HG02623 (cell line): Measurements from ENCODE around the gene CRKL.

Experiments
- ATAC-seq: cut with Tn5 transposase; IDR thresholded peaks from one replicate; pipeline ENCODE4 v1.9.1; 2021; ENCODE audit warnings: moderate library complexity; ENCODE audit not compliant: unreplicated experiment

The CRKL gene

DNA sequence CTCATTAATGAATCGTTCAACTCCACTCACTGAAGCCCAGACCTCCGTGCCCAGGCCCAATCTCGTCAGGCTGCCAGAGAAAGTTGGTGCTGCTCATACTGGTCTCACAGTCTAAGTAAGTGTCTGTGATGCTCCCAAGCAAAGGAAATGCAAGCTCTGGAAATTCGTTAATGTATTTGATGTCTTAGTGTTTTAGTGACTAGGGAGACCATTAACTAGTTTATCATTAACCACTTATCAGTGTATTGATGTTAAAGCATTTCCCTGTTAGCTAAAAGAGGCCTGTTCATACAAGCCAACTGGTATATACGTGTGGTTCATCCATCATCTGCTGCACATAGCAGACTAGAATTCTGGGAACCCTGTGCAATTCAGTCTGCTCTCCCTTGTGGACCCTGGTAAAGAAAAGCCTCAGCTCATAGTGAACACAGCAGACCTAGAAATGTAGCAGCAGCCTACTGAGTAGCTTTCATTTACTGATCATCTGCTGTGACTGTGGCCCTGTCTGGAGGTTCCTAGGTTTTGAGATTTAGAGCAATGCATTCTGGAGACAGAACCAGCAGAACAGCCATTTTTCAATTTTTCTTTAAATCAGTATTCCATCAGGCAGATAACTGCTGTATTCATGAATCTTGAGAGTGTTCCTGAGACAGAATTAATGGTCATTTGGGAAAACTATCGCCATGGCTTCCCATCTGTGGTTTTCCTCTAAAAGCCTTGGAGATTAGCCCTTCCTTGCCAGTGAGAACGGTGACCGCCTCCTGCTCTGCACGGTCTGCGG lies 34.1 kb downstream of the CRKL start:
- ATAC-seq = no peak

DNA sequence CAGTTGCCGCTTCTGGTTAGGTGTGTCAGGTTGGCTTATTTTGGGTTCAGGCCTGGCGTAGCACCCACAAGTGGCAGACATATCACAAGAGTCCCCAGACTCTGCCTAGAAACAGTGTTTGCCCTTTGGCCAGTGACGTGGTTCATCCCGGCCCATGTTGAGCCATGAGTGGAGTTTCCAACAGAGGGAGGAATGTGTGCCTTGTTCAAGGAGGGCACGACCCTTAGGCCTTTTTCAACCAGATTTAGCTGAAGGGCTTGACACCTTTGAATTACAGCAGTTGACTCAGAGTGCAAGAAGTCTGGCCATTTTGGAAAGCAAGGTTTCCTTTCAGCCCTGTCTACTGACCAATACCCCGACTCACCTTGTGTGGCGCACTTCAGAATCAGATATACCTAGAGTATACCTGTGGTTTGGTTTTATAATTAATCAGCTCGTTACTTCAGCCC lies 34.7 kb downstream of the CRKL start:
- ATAC-seq = no peak

DNA sequence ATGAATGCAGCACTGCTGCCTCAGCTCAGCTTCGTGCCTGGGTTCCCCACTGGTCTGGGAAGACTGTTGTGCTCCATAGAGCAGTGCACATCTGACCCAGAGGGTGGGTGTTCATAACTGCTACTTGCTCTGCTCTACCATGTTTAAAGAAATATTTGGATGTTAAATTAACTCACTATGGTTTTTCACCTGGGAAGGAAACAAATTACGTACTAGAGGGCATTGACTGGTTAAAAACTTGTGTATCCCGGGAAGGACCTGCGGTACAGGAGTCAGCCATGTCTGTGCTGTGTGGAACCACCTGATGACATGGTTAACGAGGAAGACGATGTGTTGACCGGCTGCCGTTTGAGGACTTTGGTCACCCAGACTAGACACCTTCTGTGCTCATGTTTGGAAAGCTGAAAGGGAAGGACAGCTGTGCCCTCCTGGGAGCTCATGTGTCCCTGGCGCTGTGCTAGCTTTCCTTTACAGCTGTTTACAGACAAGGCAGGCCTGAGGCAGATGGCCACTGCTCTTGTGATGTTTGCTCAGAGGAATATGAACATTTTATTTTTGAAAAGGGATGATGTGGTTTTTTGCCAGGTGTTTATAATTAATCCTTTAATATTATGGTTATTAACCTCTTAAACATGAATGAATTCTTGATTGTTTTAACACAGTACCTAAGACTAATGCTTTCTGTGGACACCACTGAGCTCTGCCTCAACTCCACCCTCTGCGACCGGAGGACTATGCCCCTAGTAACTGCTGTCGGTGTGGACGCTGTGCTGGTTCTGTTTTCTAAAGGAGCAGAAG lies 35.5 kb downstream of the CRKL start:
- no peak for ATAC-seq

DNA sequence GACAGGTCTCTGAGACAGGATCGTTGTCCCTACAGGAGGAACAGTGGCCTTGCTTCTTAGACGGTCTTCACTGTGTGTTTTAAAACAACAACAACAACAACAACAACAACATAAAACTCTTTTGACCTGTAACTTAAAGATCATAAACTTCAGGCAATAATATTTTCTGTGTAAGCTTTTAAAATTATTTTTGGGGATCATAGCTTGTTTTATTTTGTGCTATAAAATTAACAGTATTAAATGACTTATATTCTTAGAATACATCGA lies 36.1 kb downstream of the CRKL start:
- no peak for ATAC-seq

DNA sequence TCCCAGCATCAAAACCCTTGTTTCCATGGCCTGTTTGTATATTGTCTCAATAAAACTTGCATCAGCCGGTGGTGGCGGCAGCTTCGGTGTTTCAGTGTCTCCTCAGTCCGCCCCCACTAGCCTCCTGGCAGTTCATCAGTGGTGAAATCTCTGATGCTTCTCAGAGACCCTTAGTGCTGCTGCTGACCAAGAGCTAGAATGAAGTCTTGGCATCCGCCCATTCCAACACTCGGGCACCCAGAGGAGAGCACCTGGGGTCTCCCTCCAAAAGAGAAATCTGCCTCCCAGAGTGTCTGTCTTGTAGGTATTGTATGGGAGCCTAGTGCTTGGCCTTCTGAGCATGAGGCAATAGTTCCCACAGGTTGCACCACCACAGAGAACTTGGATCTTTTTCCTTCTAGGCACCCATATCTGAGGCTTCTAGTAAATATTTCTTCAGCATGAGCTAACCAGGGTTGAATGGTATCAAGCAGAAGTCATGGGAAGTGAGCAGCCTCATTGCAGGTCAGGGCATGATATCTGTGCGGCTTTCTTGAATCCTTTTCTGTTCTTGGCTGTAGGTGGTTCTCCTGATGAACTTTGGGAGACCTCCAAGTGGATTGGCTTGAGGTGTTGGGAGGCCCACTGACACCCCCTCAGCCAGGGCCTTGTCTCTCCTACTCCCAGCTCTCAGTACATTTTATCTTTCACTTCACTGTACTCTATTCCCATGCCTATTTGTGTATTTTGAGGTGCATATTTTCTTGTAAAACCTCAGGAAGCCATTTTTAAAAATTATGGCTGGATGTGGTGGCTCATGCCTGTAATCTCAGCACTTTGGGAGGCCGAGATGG lies 36.7 kb downstream of the CRKL start:
- ATAC-seq = no peak

DNA sequence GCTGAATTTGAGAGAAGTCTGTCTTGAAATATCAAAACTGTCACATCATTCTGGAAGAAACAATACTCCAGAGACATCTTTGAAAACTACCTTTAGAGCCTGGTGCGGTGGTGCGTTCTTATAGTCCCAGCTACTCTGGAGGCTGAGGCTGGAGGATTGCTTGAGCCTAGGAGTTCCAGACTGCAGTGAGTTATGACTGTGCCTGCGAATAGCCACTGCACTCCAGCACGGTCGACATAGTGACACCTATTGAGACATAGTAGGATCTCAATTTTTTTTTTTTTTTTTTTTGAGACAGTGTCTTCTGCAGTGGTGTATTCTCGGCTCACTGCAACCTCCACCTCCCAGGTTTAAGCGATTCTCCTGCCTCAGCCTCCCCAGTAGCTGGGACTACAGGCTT lies 38.3 kb downstream of the CRKL start:
- no peak for ATAC-seq

DNA sequence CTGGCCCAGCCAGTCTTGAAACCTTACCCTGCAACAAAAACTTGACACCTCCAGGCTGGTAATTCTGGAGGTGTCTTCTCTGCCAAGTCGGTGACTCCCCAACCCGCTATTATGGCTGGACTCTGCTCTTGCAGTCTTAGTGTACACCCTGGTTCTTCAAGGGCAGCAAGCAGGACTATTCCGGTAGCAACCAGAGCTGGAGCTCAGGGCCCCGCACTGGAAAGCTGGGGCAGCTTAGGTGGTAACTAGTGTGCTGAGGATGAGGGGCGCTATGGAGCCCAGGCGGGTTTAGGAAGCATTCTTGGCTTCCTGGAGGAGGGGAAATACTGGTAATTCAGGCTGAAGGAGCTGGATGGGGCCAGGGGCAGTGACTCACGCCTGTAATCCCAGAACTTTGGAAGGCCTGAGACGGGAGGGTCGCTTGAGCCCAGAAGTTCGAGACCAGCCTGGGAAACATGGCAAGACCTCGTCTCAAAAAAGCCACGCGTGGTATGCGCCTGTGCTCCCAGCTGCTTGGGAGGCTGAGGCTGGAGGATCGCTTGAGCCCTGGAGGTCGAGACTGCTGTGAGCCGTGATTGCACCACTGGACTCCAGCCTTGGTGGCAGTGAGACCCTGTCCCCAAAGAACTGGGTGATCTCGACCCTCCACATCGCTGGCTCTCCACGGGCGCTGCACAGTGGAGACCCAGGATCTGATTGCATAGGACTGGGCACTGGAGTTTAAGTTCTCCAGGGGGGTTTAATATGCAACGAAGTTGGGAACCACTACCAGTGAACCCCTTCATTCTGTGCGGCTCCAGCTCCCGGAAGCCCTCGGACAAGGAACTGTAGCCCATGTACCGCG lies 39.3 kb downstream of the CRKL start:
- ATAC-seq = no peak

DNA sequence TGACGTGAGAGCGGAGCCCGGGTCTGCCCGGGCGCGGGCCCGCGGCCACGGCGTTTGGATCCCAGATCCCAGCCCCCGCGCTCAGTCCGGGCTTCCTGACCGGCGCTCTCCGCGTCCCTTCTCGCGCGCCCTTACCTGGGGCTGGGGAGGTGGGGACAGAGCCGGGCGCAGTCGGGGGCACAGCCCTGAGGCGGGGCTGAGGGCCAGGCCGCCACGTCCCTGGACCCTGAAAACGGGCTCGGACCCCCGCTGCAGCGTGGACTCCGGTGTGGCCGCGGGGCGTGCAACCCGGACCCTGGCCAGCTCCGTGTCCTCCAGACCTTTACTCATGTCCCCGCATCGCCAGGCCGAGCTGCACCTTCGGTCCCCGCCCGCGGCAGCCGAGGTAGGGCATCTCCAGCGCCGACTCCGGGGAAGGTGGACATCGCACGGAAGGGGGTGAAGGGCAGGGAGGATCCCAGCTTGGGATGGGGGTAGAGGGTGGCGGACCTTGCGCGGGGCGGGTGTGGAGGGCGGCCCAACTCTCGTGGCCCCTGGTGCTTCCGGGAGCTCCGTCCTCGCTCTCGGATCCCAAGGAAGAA lies 40.0 kb downstream of the CRKL start:
- ATAC-seq = no peak

DNA sequence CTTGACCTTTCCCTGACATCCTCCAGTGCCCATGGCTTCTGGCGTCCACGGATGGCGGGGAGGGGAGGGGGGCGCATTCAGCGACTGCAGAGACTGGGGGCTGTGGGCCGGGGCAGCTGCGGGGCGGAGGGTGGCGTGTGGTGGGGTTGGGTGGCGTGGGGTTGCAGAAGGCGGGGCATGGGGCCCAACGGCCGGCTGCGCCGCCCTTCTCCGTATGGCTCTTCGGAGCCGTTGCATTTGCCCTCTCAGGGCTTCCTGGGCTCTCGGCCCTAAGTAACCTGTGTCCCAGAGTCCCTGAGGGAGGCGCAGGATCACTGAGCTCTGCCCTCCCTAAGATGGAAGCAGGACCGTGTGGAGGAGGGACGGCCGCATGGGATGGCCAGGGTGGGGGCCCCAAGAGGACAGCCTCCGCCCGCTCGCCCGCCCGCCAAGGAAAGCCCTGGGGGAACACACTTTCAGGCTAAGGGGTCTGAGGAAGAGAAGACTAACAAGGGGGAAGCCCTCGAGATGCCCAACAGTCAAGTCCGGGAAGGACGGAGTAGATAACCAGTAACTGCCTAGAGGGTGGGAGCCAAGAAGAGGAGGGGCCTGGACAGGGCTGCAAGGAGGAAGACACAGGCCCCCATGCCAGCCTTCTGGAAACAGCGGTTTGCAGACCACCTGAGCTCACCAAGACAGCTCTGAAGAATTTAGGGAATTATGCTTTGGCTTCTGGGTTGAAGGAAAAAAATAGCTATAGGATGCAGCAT lies 40.6 kb downstream of the CRKL start:
- no peak for ATAC-seq

DNA sequence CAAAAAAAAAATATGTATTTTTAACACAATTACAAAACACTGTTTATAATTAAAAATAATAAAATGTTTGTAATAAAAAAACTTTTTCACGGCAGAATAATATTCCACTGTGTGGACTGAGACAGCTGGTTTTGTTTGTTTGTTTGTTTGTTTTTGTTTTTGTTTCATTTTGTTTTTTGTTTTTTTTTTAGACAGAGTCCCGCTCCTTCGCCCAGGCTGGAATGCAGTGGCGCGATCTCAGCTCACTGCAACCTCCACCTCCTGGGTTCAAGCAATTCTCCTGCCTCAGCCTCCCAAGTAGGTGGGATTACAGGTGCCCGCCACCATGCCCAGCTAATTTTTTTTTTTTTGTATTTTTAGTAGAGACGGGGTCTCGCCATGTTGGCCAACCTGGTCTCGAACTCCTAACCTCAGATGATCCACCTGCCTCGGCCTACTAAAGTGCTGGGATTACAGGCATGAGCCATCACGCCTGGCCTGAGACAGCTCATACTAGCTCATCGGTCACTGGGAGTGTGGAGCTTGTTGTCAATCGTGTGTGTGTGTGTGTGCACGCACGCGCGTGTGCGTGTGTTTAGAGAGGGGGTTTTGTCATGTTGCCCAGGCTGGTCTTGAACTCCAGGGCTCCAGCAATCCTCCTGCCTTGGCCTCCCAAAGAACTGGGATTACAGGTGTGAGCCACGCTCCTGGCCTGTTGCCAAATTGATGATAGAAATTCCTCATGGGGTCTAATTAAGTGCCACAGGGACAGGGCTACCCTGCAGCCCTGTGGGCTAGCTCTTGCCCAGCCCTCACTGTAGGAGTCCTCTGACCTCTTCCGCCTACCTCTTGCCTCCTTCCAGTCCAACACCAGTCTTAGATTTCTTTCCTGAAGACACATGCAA lies 42.6 kb downstream of the CRKL start:
- no peak for ATAC-seq

DNA sequence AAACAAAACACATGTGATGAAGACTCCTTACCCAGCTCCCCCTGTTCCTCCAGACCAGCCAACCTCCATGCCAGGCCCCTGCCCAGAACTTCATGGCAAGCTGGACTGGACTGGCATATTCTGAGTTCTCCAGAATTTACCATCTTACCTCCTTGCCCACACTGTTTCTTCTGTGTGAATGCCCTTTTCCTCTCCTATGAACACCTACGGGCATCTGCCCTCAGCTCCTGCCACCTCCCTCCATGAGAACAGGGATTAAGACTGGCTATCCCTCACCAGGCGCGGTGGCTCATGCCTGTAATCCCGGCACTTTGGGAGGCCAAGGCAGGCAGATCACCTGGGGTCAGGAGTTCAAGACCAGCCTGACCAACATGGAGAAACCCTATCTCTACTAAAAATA lies 43.4 kb downstream of the CRKL start:
- no peak for ATAC-seq

DNA sequence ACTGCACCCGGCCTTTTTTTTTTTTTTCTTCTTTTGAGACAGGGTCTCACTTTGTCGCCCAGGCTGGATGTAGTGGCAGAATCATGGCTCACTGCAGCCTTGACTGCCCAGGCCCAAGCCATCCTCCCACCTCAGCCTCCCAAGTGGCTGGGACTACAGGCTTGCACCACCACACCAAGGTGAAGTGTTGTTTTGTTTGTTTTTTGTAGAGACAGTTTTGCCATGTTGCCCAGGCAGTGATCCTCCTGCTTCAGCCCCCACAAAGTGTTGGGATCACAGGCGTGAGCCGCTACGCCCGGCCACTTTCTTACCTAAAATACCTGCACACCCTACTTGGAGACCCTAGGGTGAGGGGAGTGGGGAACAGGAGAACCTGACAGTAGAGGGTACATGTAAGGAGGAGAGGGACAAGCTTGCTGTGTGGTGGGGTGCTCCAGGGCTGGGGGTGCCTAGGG lies 45.3 kb downstream of the CRKL start:
- no peak for ATAC-seq

DNA sequence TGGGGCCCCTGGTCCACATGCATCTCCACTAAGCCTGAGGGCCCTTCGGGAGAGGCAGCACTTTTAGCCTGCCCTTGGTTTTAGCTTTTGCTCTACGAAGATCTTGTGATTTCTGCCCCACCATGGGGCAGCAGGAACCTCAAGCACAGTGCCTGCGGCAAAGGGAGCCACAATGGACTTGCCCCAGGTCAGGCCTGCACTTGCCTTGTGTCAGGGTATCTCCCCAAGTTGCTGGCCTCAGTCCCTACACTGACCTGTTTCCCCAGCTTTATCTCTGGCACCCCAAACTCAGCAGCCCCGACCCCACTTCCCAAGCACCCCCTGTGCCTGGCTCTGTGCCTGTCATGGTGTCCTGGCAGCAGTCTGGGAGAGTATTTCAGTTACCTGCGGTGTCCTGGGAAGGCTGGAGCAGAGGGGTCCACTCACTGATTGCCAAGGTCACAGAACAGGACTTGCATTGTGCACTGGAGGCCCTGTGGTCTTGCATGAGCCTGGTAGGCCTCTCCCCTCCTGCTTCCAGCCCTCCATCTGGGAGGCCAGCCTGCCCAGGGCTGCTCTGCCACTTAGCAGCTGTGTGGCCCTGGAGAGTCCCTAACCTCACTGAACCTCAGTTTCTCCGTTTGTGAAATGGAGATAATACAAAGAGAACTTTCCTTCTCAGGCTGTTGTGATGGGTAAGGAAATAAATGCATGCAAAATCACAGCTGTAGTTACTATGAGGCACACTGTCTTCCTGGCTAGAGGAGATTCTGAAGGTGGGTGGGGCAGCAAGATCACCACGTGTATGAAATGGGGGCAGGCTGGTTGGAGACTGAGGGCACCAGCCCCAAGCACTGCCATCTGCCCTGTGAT lies 46.2 kb downstream of the CRKL start:
- no peak for ATAC-seq

DNA sequence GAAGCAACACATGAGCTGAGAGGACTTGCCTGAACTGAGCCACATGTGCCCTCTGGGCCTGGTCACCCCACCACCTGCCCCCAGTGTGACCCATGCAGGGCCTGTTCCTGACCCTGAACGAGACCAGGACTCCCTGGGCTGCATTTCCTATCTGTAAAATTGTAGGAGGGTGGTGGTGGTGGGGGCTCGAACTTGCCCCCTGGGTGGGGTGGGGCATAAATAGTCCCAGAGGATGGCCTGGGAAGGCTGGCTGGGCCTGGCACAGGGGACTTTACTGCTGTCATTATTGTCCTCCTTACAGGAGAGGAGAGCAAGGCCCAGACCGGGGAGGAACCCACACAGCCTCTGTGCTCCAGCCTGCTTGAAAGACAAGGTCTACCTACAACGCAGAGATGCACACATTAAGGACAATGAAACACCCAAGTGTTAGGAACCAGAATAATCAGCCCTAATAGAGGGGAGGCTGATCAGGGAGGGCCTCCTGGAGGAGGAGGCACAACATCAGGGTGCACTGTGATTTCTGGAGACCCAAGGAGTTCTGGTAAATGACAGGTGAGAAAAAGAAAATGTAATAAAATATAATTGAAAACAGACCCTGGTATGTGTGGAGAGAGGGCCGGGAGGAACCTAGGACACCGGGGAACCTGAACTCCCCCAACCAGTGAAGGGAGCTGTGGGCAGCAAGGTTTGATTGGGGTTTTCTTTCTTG lies 47.0 kb downstream of the CRKL start:
- ATAC-seq = no peak

DNA sequence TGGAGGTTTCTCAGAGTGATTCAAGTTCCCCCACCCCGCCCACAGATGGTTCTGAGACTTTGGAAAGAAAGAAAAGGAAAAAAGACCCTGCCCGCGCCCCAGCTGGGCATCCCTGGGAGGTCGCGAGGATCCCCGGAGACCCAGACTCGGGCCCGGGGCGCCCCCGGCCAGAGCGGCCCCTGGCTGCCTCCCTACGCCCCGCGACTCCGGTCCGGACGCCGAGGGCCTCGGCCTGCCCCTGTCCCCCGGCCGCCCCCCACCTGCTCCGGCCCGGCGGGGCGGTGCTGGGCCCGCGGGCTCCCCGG lies 47.5 kb downstream of the CRKL start:
- no peak for ATAC-seq

DNA sequence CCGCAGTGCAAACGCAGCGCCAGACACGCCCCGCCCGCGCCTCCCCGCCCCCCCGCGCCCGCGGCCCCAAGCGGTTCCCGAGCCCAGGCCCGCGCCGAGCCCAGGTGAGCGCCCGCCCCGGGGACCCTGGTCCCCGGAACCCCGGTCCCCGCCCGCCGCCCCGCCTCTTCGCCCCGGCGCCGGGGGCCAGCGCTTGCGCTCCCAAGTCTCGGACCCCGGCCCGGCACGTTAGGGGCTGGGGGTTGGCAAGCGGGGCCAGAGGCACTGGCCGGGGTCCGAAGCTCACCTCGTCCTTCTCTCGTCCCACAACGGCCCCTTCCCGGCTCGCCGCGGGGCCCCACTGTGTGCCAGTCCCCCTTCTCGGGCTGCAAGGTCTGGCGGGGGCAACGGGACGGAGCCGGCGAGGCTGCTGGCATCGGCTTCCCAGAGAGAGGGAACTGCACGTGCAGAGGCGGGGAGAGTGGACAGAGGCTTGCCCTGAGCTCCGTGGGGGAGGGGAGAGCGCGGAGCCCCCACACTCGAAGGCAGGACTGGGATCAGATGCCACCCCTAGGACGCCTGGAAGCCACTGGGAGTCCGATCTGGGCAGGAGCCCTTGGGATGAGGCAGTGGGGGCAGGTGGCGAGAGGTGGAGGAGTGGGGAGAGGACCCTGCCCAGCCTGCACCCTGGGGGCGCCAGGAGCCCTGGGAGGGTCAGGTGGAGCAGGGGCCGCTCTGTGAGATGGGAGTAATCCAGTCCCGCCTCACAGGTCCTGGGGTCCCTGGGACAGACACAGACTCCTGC lies 48.1 kb downstream of the CRKL start:
- no peak for ATAC-seq
